Natural killer cell (primary cell): ENCODE results near the gene MYLK4. TPM values are rescaled to one million over a fixed set of nuclear protein-coding genes. Genes with fewer than 3 reads are reported as not detected.

Source experiments
- ATAC-seq, 3 donors: fragments of 150-1000 bp in 2 of 3; fragments of 200-7000 bp in 1 of 3; cut with Tn5 transposase; 1 replicate in 1 of 3; 2 replicates in 2 of 3; pipeline ENCODE4 v1.10.0; 2021; ENCODE audit warnings: mild to moderate bottlenecking in 2 of 3, moderate library complexity in 2 of 3
- DNase-seq, 2 donors: peaks; one replicate each; pipeline versions ENCODE4 v3.0.0 to v3.0.0-alpha.2; 2013 to 2021; ENCODE audit warnings: mixed read lengths in 1 of 2
- H3K27ac ChIP-seq: one replicate; pipeline ENCODE4 v1.5.1; 2013; ENCODE audit warnings: mild to moderate bottlenecking, low read length
- H3K27me3 ChIP-seq: one replicate; pipeline ENCODE4 v1.6.1; 2013; ENCODE audit warnings: low read length; ENCODE audit not compliant: control insufficient read depth, insufficient read depth
- H3K36me3 ChIP-seq: one replicate; pipeline ENCODE4 v1.6.1; 2013; ENCODE audit warnings: low read length; ENCODE audit not compliant: control insufficient read depth, insufficient read depth
- H3K4me1 ChIP-seq: one replicate; pipeline ENCODE4 v1.6.1; 2013; ENCODE audit warnings: low read length; ENCODE audit not compliant: control insufficient read depth, insufficient read depth
- H3K4me3 ChIP-seq: one replicate; pipeline ENCODE4 v1.5.1; 2013; ENCODE audit warnings: low read length
- H3K9me3 ChIP-seq: one replicate; pipeline ENCODE4 v1.6.1; 2013; ENCODE audit warnings: low read length; ENCODE audit not compliant: control insufficient read depth, insufficient read depth
- H3K27ac Mint-ChIP-seq, 2 donors: one replicate each; pipeline ENCODE4 v1.8.0; 2022; ENCODE audit warnings: mild to moderate bottlenecking in 2 of 2, mixed read lengths in 2 of 2, moderate library complexity in 1 of 2
- H3K27me3 Mint-ChIP-seq, 2 donors: one replicate each; pipeline ENCODE4 v1.8.0; 2022; ENCODE audit warnings: low read depth in 2 of 2, mixed read lengths in 2 of 2
- H3K36me3 Mint-ChIP-seq: one replicate; pipeline ENCODE4 v1.8.0; 2022; ENCODE audit warnings: mixed read lengths
- H3K4me1 Mint-ChIP-seq, 2 donors: one replicate each; pipeline ENCODE4 v1.8.0; 2022; ENCODE audit warnings: mixed read lengths in 2 of 2
- H3K4me3 Mint-ChIP-seq: one replicate; pipeline ENCODE4 v1.8.0; 2022; ENCODE audit warnings: mild to moderate bottlenecking, moderate library complexity, mixed read lengths
- H3K9me3 Mint-ChIP-seq, 2 donors: one replicate each; pipeline ENCODE4 v1.8.0; 2022; ENCODE audit warnings: mixed read lengths in 2 of 2
- WGBS: methylation state at CpG from one replicate; pipeline ENCODE4 v1.1.7; 2013; ENCODE audit warnings: missing lambda C conversion rate; ENCODE audit not compliant: insufficient coverage; 5-methylcytosine and 5-hydroxymethylcytosine counted together
- intact Hi-C: fragments of 100-400 bp; cut with micrococcal nuclease; formaldehyde crosslinking; loops from one replicate; pipeline ENCODE4 v1.14.2; 2022
- total RNA-seq, 4 donors: library from RNA; stranded (reverse); fragments of 120-200 nt in 1 of 4; gene quantifications; one replicate each; pipeline versions ENCODE4 v1.2.3 to v1.2.4, GENCODE V29; 2013 to 2022
- TF ChIP-seq, protein P1 (sequence below): fragments of 200-600 bp; IDR thresholded peaks from one replicate; pipeline ENCODE4 v1.8.0; 2022; ENCODE audit warnings: antibody characterized with exemption

MYLK4 gene
- total RNA-seq, 3 donors from 2014 or later (not counting 1 experiment from before 2014, with no cell fraction given) = 0.45 to 1.1 (median 0.88) TPM

DNA sequence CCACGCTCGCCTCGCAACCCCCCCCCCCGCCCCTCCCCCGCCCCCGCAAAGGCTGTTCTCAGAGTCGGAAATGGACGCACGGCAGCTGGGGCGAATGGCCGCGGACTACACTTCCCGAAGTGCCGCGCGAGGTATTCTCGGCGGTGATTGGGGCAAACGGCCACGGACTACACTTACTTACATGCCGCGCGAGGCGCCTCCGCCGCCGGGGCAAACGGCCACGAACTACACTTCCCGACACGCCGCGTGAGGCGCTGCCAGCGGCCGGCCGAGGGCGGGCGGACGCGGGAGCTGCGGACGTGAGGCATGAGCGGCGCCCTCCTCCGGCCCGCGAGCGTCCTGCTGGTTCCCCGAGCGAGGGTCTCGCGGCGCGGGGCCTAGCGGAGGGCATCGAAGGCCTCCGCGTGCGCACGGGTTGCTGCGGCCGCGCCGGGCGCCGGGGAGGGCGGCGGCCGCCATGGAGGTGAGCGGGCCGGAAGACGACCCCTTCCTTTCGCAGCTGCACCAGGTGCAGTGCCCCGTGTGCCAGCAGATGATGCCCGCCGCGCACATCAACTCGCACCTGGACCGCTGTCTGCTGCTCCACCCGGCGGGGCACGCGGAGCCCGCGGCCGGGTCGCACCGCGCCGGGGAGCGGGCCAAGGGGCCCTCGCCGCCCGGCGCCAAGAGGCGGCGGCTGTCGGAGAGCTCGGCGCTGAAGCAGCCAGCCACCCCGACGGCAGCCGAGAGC is 14.6 kb upstream of the MYLK4 start, which contains the start of gene WRNIP1:
Gene WRNIP1, plus strand, starts transcription at position 228 of the 730 bp plus-strand sequence. Its CDS starts 230 bp downstream, at position 458.
- Histone ChIP-seq H3K4me1 (peaks cover 25% of the 10 kb centered on the region), H3K36me3 (no peaks in the 10 kb centered on the region), H3K4me3 (peak within 1 kb of the TSS; percentile 85), H3K9me3 (no peaks in the 10 kb centered on the region), H3K27me3 (no peaks in the 10 kb centered on the region), H3K27ac (peak within 1 kb of the TSS; percentile 100)
- DNase-seq (peak; percentile 94 to 98), ATAC-seq (peak; percentile 85 to 96 (median 90))
- TF ChIP-seq, protein P1, sequence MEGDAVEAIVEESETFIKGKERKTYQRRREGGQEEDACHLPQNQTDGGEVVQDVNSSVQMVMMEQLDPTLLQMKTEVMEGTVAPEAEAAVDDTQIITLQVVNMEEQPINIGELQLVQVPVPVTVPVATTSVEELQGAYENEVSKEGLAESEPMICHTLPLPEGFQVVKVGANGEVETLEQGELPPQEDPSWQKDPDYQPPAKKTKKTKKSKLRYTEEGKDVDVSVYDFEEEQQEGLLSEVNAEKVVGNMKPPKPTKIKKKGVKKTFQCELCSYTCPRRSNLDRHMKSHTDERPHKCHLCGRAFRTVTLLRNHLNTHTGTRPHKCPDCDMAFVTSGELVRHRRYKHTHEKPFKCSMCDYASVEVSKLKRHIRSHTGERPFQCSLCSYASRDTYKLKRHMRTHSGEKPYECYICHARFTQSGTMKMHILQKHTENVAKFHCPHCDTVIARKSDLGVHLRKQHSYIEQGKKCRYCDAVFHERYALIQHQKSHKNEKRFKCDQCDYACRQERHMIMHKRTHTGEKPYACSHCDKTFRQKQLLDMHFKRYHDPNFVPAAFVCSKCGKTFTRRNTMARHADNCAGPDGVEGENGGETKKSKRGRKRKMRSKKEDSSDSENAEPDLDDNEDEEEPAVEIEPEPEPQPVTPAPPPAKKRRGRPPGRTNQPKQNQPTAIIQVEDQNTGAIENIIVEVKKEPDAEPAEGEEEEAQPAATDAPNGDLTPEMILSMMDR = peak; percentile 50
- H3K4me1 Mint-ChIP-seq = peaks cover 43 to 48% of the 10 kb centered on the region in 2 donors
- intact Hi-C loops = loop anchor here (2.0 to 10.0 kb wide), 3 partner anchors 75 to 521 kb away; partner anchors contain the start of genes GMDS, RIPK1 and SERPINB1
- no peaks in the 10 kb centered on the region for H3K27me3 Mint-ChIP-seq
- H3K36me3 Mint-ChIP-seq = no peaks in the 10 kb centered on the region
- WGBS = under 1% methylated on average over 103 of the region's 104 CpGs
- H3K9me3 Mint-ChIP-seq = no peaks in the 10 kb centered on the region
- peak within 1 kb of the TSS; percentile 96 to 98 for H3K27ac Mint-ChIP-seq
- peak within 1 kb of the TSS; percentile 94 for H3K4me3 Mint-ChIP-seq

DNA sequence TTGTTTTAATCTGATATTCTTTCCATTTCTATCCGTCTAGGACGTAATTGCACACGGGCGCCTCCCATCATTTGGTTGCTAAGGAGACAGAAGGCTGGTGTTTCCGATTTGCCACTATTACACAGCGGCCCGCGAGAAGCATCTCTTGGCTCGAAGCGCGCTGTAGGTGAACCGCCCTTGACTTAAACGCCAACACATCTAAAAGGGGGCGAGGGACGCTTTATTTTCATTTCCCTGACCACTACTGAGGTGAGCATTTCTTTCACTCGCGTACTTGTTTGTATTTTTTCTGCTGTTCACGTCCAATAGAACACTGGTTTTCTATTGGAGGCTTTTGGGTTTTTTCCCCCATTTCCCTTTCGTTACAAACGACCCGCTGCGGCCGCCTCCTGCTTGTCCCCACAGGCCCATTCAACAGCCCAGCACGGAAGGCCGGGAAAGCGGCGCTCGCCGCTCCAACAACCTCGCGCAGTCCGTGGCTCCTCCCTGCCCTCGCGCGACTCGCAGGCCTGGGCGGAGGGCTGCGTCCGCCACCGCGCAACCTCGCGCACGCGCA is 14.0 kb upstream of the MYLK4 start:
- Mint-ChIP-seq H3K9me3 (no peaks in the 10 kb centered on the region), H3K27ac (peak overlapping the region; percentile 96 to 98), H3K36me3 (no peaks in the 10 kb centered on the region), H3K4me1 (peaks cover 37 to 41% of the 10 kb centered on the region in 2 donors), H3K27me3 (no peaks in the 10 kb centered on the region), H3K4me3 (peak overlapping the region; percentile 94)
- no peaks in the 10 kb centered on the region for H3K9me3 ChIP-seq
- H3K4me1 ChIP-seq = peaks cover 25% of the 10 kb centered on the region
- TF ChIP-seq, protein P1 = no peak
- H3K27me3 ChIP-seq = no peaks in the 10 kb centered on the region
- WGBS = under 1% methylated on average over 44 of the region's 45 CpGs
- no peaks in the 10 kb centered on the region for H3K36me3 ChIP-seq
- ATAC-seq = peak; percentile 13 to 65 (median 35)
- H3K27ac ChIP-seq = peak overlapping the region; percentile 100
- intact Hi-C loops = loop anchor here (2.0 to 10.0 kb wide), 3 partner anchors 76 to 520 kb away; partner anchors contain the start of genes GMDS, RIPK1 and SERPINB1
- DNase-seq = peak; percentile 58 to 88
- H3K4me3 ChIP-seq = peak overlapping the region; percentile 82

DNA sequence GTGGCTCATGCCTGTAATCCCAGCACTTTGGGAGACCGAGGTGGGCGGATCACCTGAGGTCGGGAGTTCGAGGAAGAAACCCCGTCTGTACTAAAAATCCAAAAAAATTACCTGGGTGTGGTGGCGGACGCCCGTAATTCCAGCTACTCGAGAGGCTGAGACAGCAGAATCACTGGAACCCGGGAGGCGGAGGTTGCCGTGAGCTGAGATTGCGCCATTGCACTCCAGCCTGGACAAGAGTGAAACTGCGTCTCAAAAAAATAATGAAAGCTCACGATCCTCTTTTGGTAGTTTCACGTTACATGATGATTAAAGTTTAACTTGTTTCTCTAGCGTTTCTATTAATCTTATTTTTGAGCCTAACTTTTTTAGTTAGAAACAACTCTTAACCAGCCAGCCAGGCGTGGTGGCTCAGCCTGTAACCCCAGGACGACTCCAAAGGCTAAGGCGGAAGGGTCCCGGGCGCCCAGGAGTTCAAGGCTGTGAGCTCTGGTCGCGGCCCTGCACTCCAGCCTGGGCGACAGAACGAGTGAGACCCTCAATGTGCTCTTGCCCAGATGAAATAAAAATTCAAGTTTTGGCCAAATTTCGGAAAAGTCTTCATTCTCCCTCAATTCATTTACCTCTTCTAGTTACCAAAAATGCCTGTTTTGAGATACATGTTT is 13.3 kb upstream of the MYLK4 start:
- Histone ChIP-seq H3K4me3 (peak overlapping the region; percentile 82), H3K27ac (peak overlapping the region; percentile 100), H3K9me3 (no peaks in the 10 kb centered on the region), H3K4me1 (peaks cover 25% of the 10 kb centered on the region), H3K27me3 (no peaks in the 10 kb centered on the region), H3K36me3 (no peaks in the 10 kb centered on the region)
- peak in 1 of 2 donors; percentile 19 for DNase-seq
- TF ChIP-seq, protein P1 = no peak
- H3K9me3 Mint-ChIP-seq = no peaks in the 10 kb centered on the region
- H3K27ac Mint-ChIP-seq = peak overlapping the region; percentile 96 to 98
- no peaks in the 10 kb centered on the region for H3K27me3 Mint-ChIP-seq
- peaks cover 36 to 39% of the 10 kb centered on the region in 2 donors for H3K4me1 Mint-ChIP-seq
- H3K36me3 Mint-ChIP-seq = no peaks in the 10 kb centered on the region
- peak overlapping the region; percentile 94 for H3K4me3 Mint-ChIP-seq
- WGBS = 89% methylated on average over 27 of the region's 27 CpGs
- intact Hi-C loops = loop anchor here (2.0 to 10.0 kb wide), 3 partner anchors 77 to 519 kb away; partner anchors contain the start of genes GMDS, RIPK1 and SERPINB1
- no peak for ATAC-seq
